HG03354 (cell line): ENCODE data around the gene PWP1.
A peak's percentile ranks its signal among the peaks of the same experiment; 100 is the strongest.

ENCODE experiments used
- ATAC-seq: cut with Tn5 transposase; IDR thresholded peaks from one replicate; pipeline ENCODE4 v1.9.1; 2021; ENCODE audit warnings: mild to moderate bottlenecking; ENCODE audit not compliant: unreplicated experiment, poor library complexity, severe bottlenecking

The PWP1 gene

DNA sequence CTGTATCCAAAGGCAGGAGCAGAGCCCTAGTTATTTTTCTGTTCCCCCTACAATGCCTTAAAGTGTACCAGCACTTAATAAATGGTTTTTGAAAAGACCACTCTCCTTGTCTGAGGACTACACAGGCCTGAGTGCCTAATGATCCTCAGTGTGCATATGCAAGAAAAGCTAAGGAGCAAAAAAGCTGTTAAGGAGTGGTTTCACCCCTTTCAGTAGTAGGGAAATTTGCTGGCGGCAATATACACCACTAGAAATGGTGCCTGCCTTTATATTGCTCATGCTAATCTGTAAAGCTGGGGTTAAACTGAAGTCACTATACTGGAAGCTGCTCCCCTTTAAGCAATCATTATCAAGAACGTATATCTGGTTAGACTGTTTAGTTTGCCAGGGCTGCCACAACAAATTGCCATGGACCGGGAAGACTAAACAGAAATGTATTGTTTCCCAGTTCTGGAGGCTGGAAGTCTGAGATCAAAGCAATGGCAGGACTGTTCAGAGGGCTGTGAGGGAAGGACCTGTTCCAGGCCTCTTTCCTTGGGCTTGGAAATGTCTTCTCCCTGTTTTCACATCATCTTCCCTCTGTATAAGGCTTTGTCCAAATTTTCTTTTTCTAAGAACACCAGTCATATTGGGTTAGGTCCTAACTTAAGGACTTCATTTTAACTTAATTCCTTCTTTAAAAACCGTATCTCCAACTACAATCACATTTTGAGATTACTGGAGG, 45.2 kb downstream of the PWP1 start:
- no peak for ATAC-seq

DNA sequence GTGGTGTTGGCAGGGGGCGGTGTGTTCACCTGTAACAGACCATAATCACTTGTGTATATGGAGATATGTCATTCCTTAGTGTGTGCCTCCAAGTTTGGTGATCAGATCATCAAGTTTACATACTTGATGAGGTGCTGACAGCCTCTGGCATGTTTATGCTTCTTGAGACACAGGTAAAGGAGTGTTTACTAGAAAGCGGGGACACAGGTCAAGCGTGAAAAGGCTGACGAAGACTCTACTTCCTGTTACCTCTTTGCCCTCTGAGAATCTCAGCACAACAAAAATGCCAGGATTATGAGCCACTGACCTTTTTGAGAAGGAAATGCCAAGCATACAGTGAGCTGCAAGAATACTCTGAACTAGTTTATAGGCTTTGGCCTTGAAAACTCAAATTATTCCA, 45.8 kb downstream of the PWP1 start:
- no peak for ATAC-seq

DNA sequence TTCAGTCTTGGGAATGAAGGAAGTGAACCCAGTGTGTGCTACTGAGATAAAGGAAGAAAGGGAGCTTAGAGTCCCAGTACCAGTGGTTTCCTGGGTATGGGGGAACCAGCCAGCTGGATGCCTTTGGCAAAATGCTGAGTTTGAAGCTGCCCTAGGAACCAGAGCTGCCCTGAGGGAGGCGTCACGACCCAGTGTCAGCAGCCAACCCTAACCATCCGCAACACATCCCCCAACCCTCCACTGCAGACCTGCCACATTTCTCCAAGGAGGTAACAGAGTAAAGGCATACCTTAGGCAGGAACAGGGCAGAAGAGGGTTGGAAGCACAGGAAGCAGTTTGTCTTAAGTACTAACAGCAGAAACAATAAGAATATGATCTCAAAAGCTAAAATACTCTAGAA, 46.8 kb downstream of the PWP1 start:
- ATAC-seq, result no peak

DNA sequence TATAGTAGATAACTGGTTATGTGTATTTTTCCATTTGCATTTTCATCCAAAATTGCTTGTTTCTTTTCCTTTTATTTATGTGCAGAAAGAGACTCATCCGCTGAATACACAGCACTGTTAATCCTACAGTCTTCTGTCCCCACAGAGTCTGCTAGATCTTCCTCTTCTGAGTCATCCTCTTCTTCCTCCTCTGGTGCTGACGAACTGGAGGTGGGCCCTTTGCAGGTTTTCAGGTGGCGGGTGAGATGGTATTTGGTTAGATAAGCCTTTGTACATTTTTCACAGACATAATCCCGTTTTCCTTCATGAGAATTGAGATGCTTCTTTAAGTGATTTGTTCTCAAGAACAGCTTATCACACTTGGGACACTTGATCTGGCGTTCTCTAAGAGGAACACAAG, 48.5 kb downstream of the PWP1 start:
- ATAC-seq, result no peak

DNA sequence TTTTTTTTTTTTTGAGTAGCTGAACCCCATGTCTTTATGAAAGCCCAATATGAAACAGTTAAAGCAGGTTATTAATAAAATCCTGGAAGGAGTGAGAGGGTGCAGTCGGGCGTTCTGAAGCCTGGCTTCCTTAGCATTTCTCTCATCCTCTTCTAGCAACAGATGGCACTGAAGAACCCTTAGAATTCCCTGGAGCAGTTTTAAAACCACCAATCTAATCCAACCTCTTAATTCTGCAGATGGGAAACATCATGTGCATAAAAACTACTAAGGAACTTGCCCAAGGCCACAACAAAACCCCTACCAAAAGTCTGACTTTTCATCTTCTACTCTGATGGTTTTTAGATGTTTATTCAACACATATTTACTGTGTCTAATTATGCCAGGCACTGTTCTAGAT, 50.2 kb downstream of the PWP1 start:
- ATAC-seq, result no peak

DNA sequence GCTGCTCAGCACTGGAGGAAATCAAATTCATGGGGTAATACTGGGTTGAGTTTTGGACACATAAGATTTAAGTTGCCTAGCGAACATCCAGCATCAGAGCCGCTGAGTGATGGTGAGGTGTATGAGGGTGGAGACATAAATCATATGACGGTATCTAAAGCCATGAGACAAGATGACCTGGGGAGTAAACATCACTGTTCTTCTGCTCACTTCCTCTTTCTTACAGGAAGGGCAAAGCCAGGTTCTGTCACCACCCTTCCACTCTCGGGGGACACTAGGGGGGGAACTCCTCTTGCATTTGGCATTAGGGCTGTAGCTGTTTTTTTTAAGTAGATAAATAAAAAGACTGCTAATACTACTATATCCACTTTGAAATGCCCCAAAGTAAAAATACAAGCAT, 51.3 kb downstream of the PWP1 start:
- ATAC-seq, result peak; percentile 97

DNA sequence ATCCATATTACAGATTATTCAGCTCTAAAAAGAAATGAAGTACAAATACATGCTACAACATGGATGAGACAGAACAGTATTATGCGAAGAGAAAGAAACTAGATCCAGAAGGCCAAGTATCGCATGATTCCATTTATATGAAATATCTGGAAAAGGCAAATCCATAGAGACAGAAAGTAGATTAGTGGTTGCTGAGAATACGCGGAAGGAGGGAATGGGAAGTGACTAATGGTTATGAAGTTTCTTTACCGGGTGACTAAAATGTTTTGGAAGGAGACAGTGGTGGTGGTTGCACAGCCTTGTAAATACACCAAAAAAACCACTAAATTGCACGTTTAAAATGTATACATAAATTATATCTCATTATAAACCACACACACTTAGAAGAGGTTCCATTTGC, 62.9 kb downstream of the PWP1 start:
- ATAC-seq, result no peak

DNA sequence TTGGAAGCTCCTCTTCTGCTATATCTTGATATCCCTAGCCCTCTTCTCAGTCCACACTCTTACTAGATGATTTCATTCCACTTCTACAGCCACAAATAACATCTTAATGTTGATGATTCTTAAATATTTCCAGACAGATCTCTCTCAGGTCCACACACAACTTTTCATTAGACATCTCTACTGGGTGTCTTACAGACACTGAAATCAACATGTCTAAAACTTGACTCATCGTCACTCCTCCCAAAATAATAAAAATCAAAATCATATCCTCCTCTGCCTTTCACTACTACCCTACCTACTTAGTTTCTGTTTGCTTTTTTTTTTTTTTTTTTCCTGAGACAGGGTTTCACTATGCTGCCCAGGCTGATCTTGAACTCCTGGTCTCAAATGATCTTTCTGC, 63.5 kb downstream of the PWP1 start:
- no peak for ATAC-seq

DNA sequence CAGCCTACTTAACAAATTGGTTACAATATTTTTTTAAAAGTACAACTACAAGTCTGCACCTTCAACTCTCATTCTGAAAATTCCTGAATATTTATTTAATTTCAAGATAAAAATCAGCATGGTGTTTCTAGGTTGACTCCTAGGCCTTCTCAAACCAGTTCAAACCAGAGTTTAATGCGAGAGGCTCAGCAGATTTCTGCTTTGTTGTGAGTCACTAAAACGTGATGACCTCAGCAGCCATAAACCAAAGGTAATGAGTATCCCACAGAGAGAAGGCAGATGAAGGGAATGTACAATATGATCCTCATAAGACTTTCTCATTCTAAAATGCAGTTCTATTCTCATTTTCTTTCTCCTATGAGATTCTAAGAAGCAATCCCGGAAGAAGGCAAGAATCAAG, 73.8 kb downstream of the PWP1 start:
- no peak for ATAC-seq

DNA sequence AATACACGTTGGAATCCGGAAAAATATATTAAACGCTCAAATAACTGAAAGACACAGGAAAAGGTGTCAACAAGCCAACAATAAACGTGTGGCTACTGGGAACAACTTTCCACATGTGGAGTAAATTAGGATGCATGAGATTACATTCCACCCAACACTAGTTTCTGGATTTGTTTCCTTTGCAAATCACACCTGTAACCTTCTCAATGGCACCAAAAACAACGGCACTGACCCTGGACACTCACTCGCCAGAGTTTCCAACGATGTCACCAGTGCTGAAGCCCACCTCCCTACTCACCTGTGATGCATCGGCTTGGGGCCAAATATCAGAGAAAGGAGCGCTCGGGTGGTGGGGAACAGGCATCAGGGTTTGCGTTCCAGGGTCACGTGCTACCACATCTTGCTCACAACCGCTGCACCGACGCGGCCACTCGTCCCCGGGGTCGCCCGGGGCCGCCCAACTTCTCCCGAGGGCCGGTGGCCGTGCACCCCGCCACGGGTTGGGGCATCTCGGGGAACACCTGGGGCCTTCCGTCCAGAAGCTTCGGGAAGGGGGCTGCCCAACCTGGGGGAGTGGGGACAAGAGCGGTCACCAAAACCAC, 74.7 kb downstream of the PWP1 start:
- ATAC-seq, result peak; percentile 25

DNA sequence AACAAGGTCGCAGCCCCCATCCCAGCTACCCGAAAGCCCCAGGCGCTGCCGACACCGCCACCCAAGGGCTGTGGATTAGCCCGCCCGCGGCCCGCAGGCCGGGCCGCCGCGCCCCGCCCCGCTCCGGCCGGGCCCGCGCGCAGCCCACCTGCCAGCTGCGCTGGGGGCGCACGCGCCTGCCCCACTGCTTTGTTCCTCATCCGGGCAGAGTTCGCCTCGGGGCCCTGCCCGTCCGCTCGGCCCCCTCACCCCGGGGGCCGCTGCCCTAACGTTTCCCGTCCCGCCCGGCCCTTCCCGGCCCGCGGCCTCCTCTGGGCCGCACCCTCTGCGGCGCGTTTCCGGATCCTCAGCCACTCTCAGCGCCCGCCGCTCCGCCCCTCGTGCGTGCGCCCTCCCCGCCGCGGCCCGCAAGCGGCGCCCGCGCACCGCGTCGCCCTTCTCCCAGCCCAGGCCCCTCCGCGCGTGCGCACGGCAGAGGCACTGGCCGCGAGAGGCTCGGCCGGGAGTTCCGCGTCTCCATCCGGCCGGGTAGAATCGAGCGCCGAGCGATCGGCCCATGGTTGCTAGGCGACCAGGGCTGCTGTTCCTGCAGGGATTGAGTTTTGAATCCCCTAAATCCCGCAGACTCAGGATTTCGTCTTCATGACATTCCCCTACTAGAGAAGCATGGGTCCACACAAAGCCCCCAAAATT, 75.4 kb downstream of the PWP1 start, which contains the start of gene PRDM4:
PRDM4 (minus strand) TSS at position 329 of the 693 bp plus-strand sequence. CDS start 622 bp downstream, outside the sequence.
- ATAC-seq, result peak; percentile 92

DNA sequence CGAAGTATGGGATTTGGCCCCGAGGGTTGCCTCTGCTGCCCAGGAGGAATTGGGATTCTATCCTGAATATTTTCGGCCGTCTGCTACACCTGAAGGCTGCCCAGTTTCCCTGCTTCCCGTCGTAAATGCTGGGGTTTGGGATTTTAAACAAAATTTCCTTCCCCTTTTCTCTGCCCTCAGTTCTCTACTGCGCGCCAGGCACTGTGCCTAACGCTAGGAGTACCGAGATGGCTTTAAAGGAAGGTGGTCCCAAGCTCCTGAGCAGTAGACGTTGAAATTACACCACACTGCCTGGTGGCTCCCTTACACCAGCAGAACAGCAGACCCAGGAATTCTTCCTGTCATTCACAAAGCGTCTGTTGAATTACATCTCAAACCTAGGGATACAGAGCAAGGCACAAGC, 75.9 kb downstream of the PWP1 start:
- peak; percentile 27 for ATAC-seq
